GM12872 (cell line): ENCODE results near the gene KAT2B.

ENCODE experiments used
- CTCF ChIP-seq: IDR thresholded peaks from 3 replicates; pipeline ENCODE4 v1.5.1; 2011; ENCODE audit warnings: low read depth, mild to moderate bottlenecking, low read length, moderate library complexity; ENCODE audit not compliant: insufficient read depth

The KAT2B gene

GRCh38 chr3:20078194-20078714, 38.0 kb downstream of the KAT2B start:
- TF ChIP-seq CTCF, result no peak

GRCh38 chr3:20079621-20080020, 39.4 kb downstream of the KAT2B start:
- TF ChIP-seq CTCF, result no peak

GRCh38 chr3:20080956-20081554, 40.8 kb downstream of the KAT2B start:
- no peak for TF ChIP-seq CTCF

- no peak for TF ChIP-seq CTCF
Observed at GRCh38 chr3:20083253-20083652, 43.0 kb downstream of the KAT2B start.

GRCh38 chr3:20083953-20084352, 43.7 kb downstream of the KAT2B start:
- TF ChIP-seq CTCF, result no peak

GRCh38 chr3:20091331-20092047, 51.2 kb downstream of the KAT2B start:
- no peak for TF ChIP-seq CTCF

- no peak for TF ChIP-seq CTCF
Observed at GRCh38 chr3:20095470-20095869, 55.2 kb downstream of the KAT2B start.
